Raji (cell line): Measurements from ENCODE around the gene MICU2.

Experiments used
- POLR2A ChIP-seq: IDR thresholded peaks from 2 replicates; pipeline ENCODE4 v1.6.1; 2011; ENCODE audit warnings: low read depth, low read length, control low read depth; ENCODE audit not compliant: insufficient read depth

The MICU2 gene

GRCh38 chr13:21475115-21475514, 128.9 kb downstream of the MICU2 start:
- no peak for TF ChIP-seq POLR2A

- no peak for TF ChIP-seq POLR2A
Measured at GRCh38 chr13:21470785-21471184, 133.2 kb downstream of the MICU2 start.

GRCh38 chr13:21466527-21466926, 137.4 kb downstream of the MICU2 start:
- TF ChIP-seq POLR2A, result no peak

- no peak for TF ChIP-seq POLR2A
Measured at GRCh38 chr13:21465710-21466160, 138.2 kb downstream of the MICU2 start.

GRCh38 chr13:21463424-21463823, 140.5 kb downstream of the MICU2 start:
- TF ChIP-seq POLR2A, result no peak

- no peak for TF ChIP-seq POLR2A
Measured at GRCh38 chr13:21461131-21461530, 142.8 kb downstream of the MICU2 start.

- TF ChIP-seq POLR2A, result peak; percentile 69
Measured at GRCh38 chr13:21458813-21459701, 144.9 kb downstream of the MICU2 start, which contains the start of gene ZDHHC20. Gene ZDHHC20, minus strand, starts transcription at chr13:21459303. Its CDS starts 132 bp downstream, at chr13:21459171.

- TF ChIP-seq POLR2A, result no peak
Measured at GRCh38 chr13:21458451-21458812, 145.5 kb downstream of the MICU2 start.

- no peak for TF ChIP-seq POLR2A
Measured at GRCh38 chr13:21453387-21454081, 150.4 kb downstream of the MICU2 start.

GRCh38 chr13:21450936-21451335, 153.0 kb downstream of the MICU2 start:
- TF ChIP-seq POLR2A, result no peak

- TF ChIP-seq POLR2A, result no peak
Measured at GRCh38 chr13:21446656-21447055, 157.3 kb downstream of the MICU2 start.

- no peak for TF ChIP-seq POLR2A
Measured at GRCh38 chr13:21445759-21446158, 158.2 kb downstream of the MICU2 start.

GRCh38 chr13:21443171-21443570, 160.8 kb downstream of the MICU2 start:
- TF ChIP-seq POLR2A, result no peak
